SK-N-MC (cell line): Measurements from ENCODE around the gene GCG.

Experiments
- EZH2 ChIP-seq: fragments of 200-600 bp; sonication (generic); IDR thresholded peaks from one replicate; pipeline ENCODE4 v1.6.1; 2017; ENCODE audit warnings: antibody characterized with exemption
- POLR2AphosphoS5 ChIP-seq: IDR thresholded peaks from 2 replicates; pipeline ENCODE4 v1.6.1; 2012; ENCODE audit warnings: mild to moderate bottlenecking, low read depth, low read length, borderline replicate concordance

DNA sequence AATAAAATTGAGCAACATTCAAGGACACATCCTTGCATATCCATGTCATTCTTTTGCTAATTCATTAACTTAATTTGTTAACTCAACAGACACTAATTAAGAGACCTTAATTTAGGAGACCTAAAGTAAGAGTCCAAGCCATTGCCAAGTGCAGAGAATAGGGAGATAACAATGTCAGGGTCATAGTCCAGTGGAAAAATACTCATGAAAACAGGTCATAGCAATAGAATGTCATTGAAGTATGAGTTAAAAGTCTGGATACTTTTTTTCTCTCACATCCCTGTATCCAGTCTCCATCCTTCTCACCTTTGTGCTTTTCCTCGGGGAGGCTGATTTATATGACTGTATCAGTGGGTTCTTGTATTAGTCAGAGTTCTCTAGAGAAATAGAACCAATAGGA lies 51.5 kb downstream of the GCG start:
- TF ChIP-seq EZH2: no peak
- TF ChIP-seq POLR2AphosphoS5: no peak
